Measurements from ENCODE around the gene LMX1B.

DNA sequence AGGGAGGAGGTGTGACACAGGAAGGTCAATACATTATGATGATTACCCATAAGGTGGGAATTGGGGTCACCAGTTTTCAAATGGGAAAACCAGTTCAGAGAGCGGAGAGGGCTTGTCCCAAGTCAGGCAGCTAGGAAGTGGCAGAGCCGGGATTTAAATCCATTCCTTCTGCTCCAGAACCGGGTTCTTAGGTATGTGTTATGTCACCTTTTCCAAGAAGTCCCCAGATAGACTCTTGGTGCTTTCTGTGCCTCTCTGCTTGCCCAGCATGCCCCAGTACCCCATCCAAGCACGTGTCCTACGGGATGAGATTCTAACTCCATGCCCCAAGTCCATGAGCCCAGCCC, 69.9 kb downstream of the LMX1B start:
- TF ChIP-seq SALL2 (tag by site-specific recombination; IDR thresholded peaks at IDR 0.05; ENCODE audit: borderline replicate concordance) = no peak
- TF ChIP-seq, protein P1, sequence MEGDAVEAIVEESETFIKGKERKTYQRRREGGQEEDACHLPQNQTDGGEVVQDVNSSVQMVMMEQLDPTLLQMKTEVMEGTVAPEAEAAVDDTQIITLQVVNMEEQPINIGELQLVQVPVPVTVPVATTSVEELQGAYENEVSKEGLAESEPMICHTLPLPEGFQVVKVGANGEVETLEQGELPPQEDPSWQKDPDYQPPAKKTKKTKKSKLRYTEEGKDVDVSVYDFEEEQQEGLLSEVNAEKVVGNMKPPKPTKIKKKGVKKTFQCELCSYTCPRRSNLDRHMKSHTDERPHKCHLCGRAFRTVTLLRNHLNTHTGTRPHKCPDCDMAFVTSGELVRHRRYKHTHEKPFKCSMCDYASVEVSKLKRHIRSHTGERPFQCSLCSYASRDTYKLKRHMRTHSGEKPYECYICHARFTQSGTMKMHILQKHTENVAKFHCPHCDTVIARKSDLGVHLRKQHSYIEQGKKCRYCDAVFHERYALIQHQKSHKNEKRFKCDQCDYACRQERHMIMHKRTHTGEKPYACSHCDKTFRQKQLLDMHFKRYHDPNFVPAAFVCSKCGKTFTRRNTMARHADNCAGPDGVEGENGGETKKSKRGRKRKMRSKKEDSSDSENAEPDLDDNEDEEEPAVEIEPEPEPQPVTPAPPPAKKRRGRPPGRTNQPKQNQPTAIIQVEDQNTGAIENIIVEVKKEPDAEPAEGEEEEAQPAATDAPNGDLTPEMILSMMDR (tag by site-specific recombination; IDR thresholded peaks at IDR 0.05) = no peak
- TF ChIP-seq ZNF292 (tag by site-specific recombination; IDR thresholded peaks at IDR 0.05; ENCODE audit: borderline replicate concordance, low read depth) = no peak
- no peak for TF ChIP-seq OVOL3 (tag by site-specific recombination; IDR thresholded peaks at IDR 0.05)
- TF ChIP-seq ZBTB8A (tag by site-specific recombination; IDR thresholded peaks at IDR 0.05) = no peak
- TF ChIP-seq, protein P2, sequence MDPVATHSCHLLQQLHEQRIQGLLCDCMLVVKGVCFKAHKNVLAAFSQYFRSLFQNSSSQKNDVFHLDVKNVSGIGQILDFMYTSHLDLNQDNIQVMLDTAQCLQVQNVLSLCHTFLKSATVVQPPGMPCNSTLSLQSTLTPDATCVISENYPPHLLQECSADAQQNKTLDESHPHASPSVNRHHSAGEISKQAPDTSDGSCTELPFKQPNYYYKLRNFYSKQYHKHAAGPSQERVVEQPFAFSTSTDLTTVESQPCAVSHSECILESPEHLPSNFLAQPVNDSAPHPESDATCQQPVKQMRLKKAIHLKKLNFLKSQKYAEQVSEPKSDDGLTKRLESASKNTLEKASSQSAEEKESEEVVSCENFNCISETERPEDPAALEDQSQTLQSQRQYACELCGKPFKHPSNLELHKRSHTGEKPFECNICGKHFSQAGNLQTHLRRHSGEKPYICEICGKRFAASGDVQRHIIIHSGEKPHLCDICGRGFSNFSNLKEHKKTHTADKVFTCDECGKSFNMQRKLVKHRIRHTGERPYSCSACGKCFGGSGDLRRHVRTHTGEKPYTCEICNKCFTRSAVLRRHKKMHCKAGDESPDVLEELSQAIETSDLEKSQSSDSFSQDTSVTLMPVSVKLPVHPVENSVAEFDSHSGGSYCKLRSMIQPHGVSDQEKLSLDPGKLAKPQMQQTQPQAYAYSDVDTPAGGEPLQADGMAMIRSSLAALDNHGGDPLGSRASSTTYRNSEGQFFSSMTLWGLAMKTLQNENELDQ (tag by site-specific recombination; IDR thresholded peaks at IDR 0.05; ENCODE audit: low read depth) = no peak
- no peak for TF ChIP-seq ZNF600 (tag by site-specific recombination; IDR thresholded peaks at IDR 0.05)

Data from HEK293 (cell line).